Activated CD4-positive, alpha-beta T cell treated with anti-CD3 and anti-CD28 coated beads, Interleukin-2, amount 50 U/mL, for 24 hours (primary cell): ENCODE measurements around the gene AQP3.
"Not testable (repeated sequence)": the region's sequence is repeated elsewhere in the genome, so short reads cannot be mapped to it uniquely, and the experiment has no call there.

Source experiments
- DNase-seq, 2 donors: peaks; one replicate each; pipeline ENCODE4 v3.0.0-alpha.2; 2020; ENCODE audit warnings: low read depth in 1 of 2, low spot score in 1 of 2

AQP3 gene

GRCh38 chr9:33446946-33447798 lies at the start of gene AQP3:
Gene AQP3 (minus strand): TSS chr9:33447593. CDS start chr9:33447530, 63 bp downstream.
- DNase-seq, result peak; percentile 32 to 50

GRCh38 chr9:33493819-33494218 lies 46.4 kb upstream of the AQP3 start:
- not testable (repeated sequence) for DNase-seq

GRCh38 chr9:33489066-33489465 lies 41.7 kb upstream of the AQP3 start:
- no peak for DNase-seq

GRCh38 chr9:33485312-33485711 lies 37.9 kb upstream of the AQP3 start:
- DNase-seq, result not testable (repeated sequence)

DNA sequence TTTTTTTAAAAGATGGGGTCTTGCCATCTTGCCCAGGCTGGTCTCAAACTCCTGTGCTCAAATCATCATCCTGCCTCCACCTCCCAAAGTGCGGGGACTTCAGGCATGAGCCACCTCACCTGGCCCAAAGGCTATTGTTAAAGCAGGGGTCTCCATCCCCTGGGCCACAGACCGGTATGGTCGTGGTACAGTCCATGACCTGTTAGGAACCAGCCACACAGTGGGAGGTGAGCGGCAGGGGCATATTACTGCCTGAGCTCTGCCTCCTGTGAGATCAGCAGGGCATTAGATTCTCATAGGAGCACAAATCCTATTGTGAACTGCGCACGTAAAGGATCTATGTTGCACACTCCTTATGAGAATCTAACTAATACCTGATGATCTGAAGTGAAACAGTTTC lies 33.6 kb upstream of the AQP3 start:
- DNase-seq, result no peak

- no peak for DNase-seq
Observed at GRCh38 chr9:33480106-33480505, 32.7 kb upstream of the AQP3 start.

- no peak for DNase-seq
Observed at GRCh38 chr9:33476503-33476902, 29.1 kb upstream of the AQP3 start.

DNA sequence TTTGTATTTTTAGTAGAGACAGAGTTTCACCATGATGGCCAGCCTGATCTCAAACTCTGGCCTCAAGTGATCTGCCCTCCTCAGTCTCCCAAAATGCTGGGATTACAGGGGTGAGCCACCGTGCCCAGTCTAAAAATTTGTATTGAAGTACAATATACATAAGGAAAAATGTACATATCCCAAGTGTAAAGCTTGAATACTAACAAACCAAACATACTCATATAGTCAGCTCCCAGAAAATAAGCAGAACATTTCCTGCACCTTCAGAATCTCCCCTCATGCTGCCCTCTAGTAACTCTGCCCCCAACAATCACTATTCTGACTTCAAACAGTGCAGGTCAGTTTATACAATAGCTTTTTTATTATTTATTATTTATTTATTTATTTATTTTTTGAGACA lies 28.0 kb upstream of the AQP3 start:
- no peak for DNase-seq

DNA sequence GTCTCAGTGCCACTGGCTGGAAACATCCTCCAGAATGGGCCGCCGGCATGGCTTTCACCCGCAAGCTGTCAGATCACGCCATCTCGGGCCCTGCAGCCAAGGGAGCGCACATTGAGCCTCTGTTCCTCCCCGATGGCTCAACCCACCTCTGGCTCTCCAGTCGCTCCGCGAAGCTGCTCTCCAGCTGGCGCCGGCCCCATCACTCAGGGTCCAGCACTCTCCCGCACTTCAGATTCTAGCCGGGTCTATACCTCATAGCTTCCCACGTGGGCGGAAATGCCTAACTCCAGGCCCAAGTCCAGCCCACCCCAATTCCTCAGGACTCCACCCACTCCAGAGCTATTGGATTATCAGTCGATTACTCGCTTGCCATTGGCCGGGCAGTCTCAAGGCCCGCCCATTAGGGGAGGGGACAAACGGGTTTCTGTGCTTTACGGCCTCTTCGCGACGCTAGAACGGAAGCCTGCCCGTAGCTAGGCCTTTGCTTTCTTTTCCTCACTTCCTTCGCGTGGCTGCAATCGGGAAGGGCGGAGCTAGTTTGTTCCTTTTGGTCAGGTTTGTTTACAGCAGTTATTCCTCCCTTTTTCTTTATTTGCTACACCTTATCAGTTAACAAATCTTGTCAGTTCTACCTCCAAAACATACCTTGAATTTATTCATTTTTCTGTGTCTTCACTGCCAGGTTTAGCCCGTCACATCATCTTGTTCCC lies 26.4 kb upstream of the AQP3 start, which contains the start of gene NOL6:
Gene NOL6 (minus strand): TSS at position 282 of the 710 bp plus-strand sequence. CDS start 82 bp downstream, at position 200.
- DNase-seq, result peak; percentile 93 to 98

DNA sequence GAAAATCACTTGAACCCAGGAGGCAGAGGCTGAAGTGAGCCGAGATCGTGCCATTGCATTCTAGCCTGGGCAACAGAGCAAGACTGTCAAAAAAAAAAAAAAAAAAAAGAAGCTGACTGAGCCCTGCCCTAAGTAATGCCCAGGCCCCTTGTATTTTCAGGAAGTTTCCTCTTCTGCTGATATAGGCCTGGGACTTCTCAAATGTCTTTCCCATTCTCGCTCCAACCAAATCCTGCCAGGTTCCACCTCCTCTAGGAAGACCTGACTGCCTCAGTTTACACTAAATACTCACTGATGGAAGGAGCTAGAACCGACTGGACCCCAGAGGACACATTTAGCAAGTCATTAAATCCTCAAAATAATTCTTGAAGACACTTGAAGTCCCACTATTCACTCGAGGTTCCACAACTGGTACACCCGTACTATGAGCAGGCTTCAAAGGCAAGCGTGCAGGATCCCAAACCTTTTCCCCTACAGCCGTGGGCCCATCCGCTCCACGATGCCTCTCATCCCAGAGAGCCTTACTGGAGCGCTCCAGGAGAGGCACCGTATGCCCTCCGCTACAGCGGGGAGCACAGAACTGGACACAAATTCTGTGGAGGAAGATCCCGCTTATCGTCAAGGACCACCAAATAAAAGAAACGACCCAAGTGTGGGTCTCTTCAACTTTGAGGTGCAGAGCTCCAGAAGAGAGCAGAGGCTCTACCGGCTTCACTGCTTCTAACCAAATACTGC lies 25.7 kb upstream of the AQP3 start:
- DNase-seq, result no peak

DNA sequence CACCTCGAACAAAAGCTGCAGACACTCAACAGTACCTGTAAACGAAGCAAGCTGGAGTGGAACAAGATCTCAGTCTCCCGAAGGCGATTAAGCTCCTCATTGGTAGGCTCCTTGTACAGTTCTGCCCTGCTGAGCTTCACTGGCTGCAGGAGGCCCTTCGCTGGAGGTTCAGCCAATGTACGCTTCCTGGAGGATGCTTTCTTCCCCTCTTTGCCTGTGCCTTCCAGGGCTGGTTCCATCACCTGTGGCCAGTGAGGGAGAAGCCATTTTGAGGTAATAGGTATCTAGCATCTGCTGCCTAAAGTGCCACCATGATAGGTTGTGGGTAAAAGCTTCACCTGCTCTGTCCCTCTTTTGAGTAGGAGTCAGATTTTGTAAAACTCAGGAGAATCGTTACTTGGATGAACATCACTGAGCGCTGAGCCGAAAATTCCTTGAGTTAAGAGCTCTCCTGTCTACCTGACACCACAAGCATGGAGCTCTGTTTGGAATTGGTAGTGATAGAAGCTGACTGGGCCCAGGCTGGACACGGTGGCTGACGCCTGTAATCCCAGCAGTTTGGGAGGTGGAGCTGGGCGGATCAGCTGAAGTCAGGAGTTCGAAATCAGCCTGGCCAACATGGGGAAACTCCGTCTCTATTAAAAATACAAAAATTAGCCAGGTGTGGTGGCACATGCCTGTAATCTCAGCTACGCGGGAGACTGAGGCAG lies 24.9 kb upstream of the AQP3 start:
- DNase-seq, result no peak

DNA sequence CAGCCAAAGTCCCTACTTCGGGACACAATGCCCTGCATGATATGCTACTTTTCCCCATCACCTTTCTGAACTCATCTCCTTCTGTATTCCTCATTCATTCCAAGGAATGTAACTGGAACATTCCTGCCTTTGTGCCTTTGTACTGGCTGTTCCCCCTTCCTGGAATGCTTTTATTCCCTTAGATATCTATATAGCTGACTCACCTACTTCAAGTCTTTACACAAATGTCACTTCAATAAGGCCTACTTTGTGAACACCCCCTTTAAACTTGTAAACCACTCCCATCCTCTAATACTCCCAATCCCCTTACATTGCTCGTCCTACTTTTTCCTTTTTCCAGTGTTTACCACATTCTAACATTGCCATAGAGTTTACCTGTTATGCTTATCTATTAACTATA lies 24.0 kb upstream of the AQP3 start:
- DNase-seq, result no peak

- no peak for DNase-seq
Observed at GRCh38 chr9:33469891-33470290, 22.5 kb upstream of the AQP3 start.

DNA sequence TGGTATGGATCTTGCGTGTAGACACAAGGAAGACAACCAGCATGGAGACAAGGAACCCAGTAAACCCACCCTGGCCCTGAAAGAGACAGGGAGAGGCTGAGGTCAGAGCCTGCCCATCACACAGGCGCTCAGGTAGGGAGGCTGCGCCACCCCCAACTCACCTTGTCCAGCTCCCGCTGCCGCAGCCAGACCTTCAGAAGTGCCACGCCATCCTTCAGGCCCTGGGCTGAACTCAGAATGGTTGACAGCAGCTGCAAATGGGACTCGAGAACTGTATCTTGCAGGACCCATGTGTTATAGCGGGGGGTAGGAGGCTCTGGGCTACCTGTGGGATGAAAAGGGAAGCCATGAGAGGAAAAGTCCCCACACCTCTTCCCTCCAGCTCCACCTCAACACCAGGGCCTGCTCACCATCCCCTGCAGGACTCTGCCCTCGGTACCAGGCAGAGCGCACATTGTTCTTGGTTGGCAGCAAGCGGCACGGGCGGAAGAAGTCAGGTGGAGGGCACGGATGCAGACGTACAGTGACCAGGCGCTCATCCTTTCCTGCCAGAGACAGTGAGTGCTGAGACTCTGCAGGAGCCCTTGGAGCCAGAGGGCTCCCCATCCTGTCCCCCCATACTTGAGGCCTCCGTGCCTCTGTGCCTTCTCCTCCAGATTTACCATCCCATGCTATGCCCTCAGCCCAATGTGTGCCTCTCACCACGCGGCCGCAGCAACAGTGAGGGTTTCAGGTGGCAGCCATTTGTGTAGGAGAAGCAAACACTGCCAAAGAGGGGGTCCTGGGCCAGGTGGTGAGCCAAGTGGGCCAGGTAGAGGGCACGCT lies 21.6 kb upstream of the AQP3 start:
- no peak for DNase-seq

DNA sequence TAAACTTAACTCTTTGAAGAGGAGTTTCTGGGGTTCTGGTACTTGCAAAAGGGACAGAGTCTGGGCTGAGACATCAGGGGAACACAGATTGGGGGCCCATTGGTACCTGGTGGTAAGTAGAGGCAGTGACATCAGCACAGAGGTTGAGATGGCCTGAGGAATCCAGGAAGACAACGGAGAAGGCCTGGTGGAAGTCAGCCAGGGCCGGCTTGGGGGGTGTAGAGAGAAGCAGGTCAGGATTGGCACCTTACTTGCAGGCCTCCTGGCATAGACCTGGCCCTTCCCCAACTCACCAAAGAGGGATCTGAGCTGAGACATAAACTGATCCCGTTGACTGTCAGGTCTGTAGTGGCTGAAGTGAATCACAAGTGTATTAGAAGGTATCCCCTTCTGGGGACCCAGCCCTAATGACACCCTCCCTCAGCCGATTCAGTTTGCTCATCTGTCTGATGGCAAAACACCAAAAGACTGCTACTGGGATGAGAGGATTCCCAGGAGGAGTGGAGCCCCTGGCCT lies 20.9 kb upstream of the AQP3 start:
- DNase-seq, result no peak

GRCh38 chr9:33467526-33467925 lies 20.1 kb upstream of the AQP3 start:
- no peak for DNase-seq

- DNase-seq, result peak; percentile 50 to 57
Observed at GRCh38 chr9:33466565-33467495, 19.4 kb upstream of the AQP3 start.

GRCh38 chr9:33465596-33466564 lies 18.5 kb upstream of the AQP3 start:
- no peak for DNase-seq
